GM12878 (cell line): ENCODE measurements around the gene TMEM256. TPM values are rescaled to one million over a fixed set of nuclear protein-coding genes. Genes with fewer than 3 reads are reported as not detected.

ENCODE experiments used
- ASH2L ChIP-seq: fragments of 300-600, 200-600 bp; sonication (generic); IDR thresholded peaks from 2 replicates; pipeline ENCODE4 v1.6.1; 2017; ENCODE audit warnings: low read depth, mild to moderate bottlenecking, borderline replicate concordance
- ATF3 ChIP-seq: IDR thresholded peaks from 2 replicates; pipeline ENCODE4 v1.6.1; 2011; ENCODE audit warnings: low read depth, mild to moderate bottlenecking, low read length, moderate library complexity, borderline replicate concordance; ENCODE audit errors: extremely low read depth
- BACH1 ChIP-seq: fragments of 450-650 bp; IDR thresholded peaks from 2 replicates; pipeline ENCODE4 v1.6.1; 2017; ENCODE audit warnings: mild to moderate bottlenecking, borderline replicate concordance
- BHLHE40 ChIP-seq, 2 experiments: fragments of 450-650 bp in 1 of 2; IDR thresholded peaks; 2 replicates each; pipeline ENCODE4 v1.6.1; 2011 to 2017; ENCODE audit warnings: low read depth in 2 of 2, borderline replicate concordance in 1 of 2, improper control_type of control experiment in 1 of 2, low read length in 1 of 2, mild to moderate bottlenecking in 1 of 2
- CHD1 ChIP-seq: IDR thresholded peaks from 2 replicates; pipeline ENCODE4 v1.6.1; 2012; ENCODE audit warnings: low read depth, low read length, improper control_type of control experiment
- CUX1 ChIP-seq: IDR thresholded peaks from 2 replicates; pipeline ENCODE4 v1.6.1; 2012; ENCODE audit warnings: improper control_type of control experiment, low read depth, low read length; ENCODE audit not compliant: insufficient replicate concordance
- EED ChIP-seq: sonication (generic); IDR thresholded peaks from 2 replicates; pipeline ENCODE4 v1.6.1; 2016; ENCODE audit warnings: antibody characterized with exemption, low read depth
- FOS ChIP-seq: IDR thresholded peaks from 3 replicates; pipeline ENCODE4 v1.6.1; 2011; ENCODE audit warnings: borderline replicate concordance; ENCODE audit not compliant: insufficient read length; ENCODE audit errors: extremely low read depth
- FOXK2 ChIP-seq: fragments of 450-650 bp; IDR thresholded peaks from 2 replicates; pipeline ENCODE4 v1.6.1; 2017; ENCODE audit warnings: mild to moderate bottlenecking, moderate library complexity
- GABPA ChIP-seq: IDR thresholded peaks from 2 replicates; pipeline ENCODE4 v1.6.1; 2014; ENCODE audit warnings: antibody characterized with exemption, low read depth, mild to moderate bottlenecking, inconsistent platforms
- GATAD2B ChIP-seq: fragments of 450-650 bp; conservative IDR thresholded peaks from 2 replicates; pipeline ENCODE4 v1.6.1; 2017; ENCODE audit warnings: low read depth, mild to moderate bottlenecking, moderate library complexity
- IRF3 ChIP-seq: fragments of 450-650 bp; IDR thresholded peaks from 2 replicates; pipeline ENCODE4 v1.6.1; 2014; ENCODE audit warnings: mild to moderate bottlenecking
- MAX ChIP-seq: IDR thresholded peaks from 2 replicates; pipeline ENCODE4 v1.6.1; 2012; ENCODE audit warnings: low read depth, low read length, improper control_type of control experiment
- NBN ChIP-seq: fragments of 450-650 bp; IDR thresholded peaks from 2 replicates; pipeline ENCODE4 v1.6.1; 2016
- NR2C2 ChIP-seq: IDR thresholded peaks from 2 replicates; pipeline ENCODE4 v1.6.1; 2011; ENCODE audit warnings: borderline replicate concordance, low read depth; ENCODE audit not compliant: control insufficient read depth, insufficient read length
- POLR2A ChIP-seq: IDR thresholded peaks from 2 replicates; pipeline ENCODE4 v1.6.1; 2011; ENCODE audit warnings: low read depth, mild to moderate bottlenecking, low read length
- POU2F2 ChIP-seq: IDR thresholded peaks from 3 replicates; pipeline ENCODE4 v1.6.1; 2011; ENCODE audit warnings: low read depth, mild to moderate bottlenecking, low read length, borderline replicate concordance
- RCOR1 ChIP-seq: conservative IDR thresholded peaks from 2 replicates; pipeline ENCODE4 v1.6.1; 2012; ENCODE audit warnings: low read depth, low read length, improper control_type of control experiment
- SMAD1 ChIP-seq: fragments of 450-650 bp; IDR thresholded peaks from 2 replicates; pipeline ENCODE4 v1.6.1; 2018; ENCODE audit warnings: mild to moderate bottlenecking, low read depth; ENCODE audit not compliant: partially characterized antibody
- SREBF1 ChIP-seq: IDR thresholded peaks from 2 replicates; pipeline ENCODE4 v1.6.1; 2012; ENCODE audit warnings: mild to moderate bottlenecking, low read length
- SUZ12 ChIP-seq: fragments of 200-600 bp; sonication (generic); IDR thresholded peaks from one replicate; pipeline ENCODE4 v1.6.1; 2018; ENCODE audit warnings: antibody characterized with exemption, mild to moderate bottlenecking; ENCODE audit not compliant: unreplicated experiment
- TCF12 ChIP-seq: IDR thresholded peaks from 2 replicates; pipeline ENCODE4 v1.6.1; 2011; ENCODE audit warnings: low read depth, mild to moderate bottlenecking, low read length
- USF2 ChIP-seq: IDR thresholded peaks from 2 replicates; pipeline ENCODE4 v1.6.1; 2011; ENCODE audit warnings: low read depth, low read length, improper control_type of control experiment, borderline replicate concordance
- YY1 ChIP-seq: IDR thresholded peaks from 2 replicates; pipeline ENCODE4 v1.6.1; 2011; ENCODE audit warnings: low read depth, mild to moderate bottlenecking, low read length
- ZNF24 ChIP-seq: fragments of 450-650 bp; IDR thresholded peaks from 2 replicates; pipeline ENCODE4 v1.6.1; 2017; ENCODE audit warnings: antibody characterized with exemption, mild to moderate bottlenecking
- ZNF274 ChIP-seq: IDR thresholded peaks from one replicate; pipeline ENCODE4 v1.8.0; 2011; ENCODE audit not compliant: insufficient read length, insufficient read depth
- polyA plus RNA-seq, 11 experiments: library from polyadenylated mRNA; depleted of rRNA in 4 of 11; unstranded in 6 of 11; stranded (reverse) in 5 of 11; fragments of >200 nt; fragmentation: Nextera tagmentation in 4 of 11; fragmentation: Illumina TruSeq in 1 of 11; extraction: Ambion mirVana in 4 of 11; extraction: Trizol in 1 of 11; gene quantifications; 1 replicate in 1 of 11; 2 replicates in 10 of 11; pipeline versions ENCODE4 v1.2.1 to v1.2.3, GENCODE V29; 2011 to 2016; ENCODE audit warnings: inconsistent platforms in 2 of 11, missing spikeins in 2 of 11, low read depth in 1 of 11
- total RNA-seq, 4 experiments: library from RNA; depleted of rRNA in 3 of 4; stranded (reverse); fragments of >200 nt in 3 of 4; fragmentation: Illumina TruSeq in 1 of 4; extraction: Trizol in 1 of 4; gene quantifications; 2 replicates each; pipeline versions ENCODE4 v1.2.1 to v1.2.3, GENCODE V29; 2013 to 2021

TMEM256 gene
- total and polyA plus RNA-seq, 10 of the 15 experiments (the other 5 are each of a cell fraction or from before 2014, with no cell fraction given): 57.3 to 342 (median 95.7) TPM

- peak; percentile 32; the same call in 1 of the 3 replicates for TF ChIP-seq POU2F2
- TF ChIP-seq ATF3: no peak
- no peak for TF ChIP-seq SUZ12
- TF ChIP-seq RCOR1: no peak
- TF ChIP-seq POLR2A: peak; percentile 49; the same call in 1 of the 2 replicates
- peak in 1 of 2 experiments; percentile 51; a peak in 2 of 4 replicates for TF ChIP-seq BHLHE40 (IDR thresholded peaks at IDR 0.05; ENCODE audit: borderline replicate concordance in 1 of 2, low read depth in 2 of 2, low read length in 1 of 2)
- TF ChIP-seq USF2: no peak
- TF ChIP-seq FOXK2: no peak
- no peak for TF ChIP-seq NR2C2
- TF ChIP-seq SREBF1: no peak
- peak; percentile 97 for TF ChIP-seq BACH1
- TF ChIP-seq TCF12: peak; percentile 86; the same call in 1 of the 2 replicates
- TF ChIP-seq YY1: no peak
- TF ChIP-seq FOS: no peak
- no peak for TF ChIP-seq SMAD1
- 0 out of 2 replicates have a peak, but pooled peaks have one; percentile 66 for TF ChIP-seq NBN
- TF ChIP-seq GATAD2B: peak; percentile 77
- TF ChIP-seq CUX1: no peak
- no peak for TF ChIP-seq ZNF24
- no peak for TF ChIP-seq CHD1
- no peak for TF ChIP-seq ZNF274
- no peak for TF ChIP-seq ASH2L
- no peak for TF ChIP-seq GABPA
- no peak for TF ChIP-seq EED
- TF ChIP-seq IRF3: no peak
- no peak for TF ChIP-seq MAX
Measured at GRCh38 chr17:7440834-7441195, 36.9 kb upstream of the TMEM256 start (continued).
